Neural cell (in vitro differentiated cells): ENCODE measurements around the gene SNX13. TPM values are rescaled to one million over a fixed set of nuclear protein-coding genes. Genes with fewer than 3 reads are reported as not detected.

ENCODE experiments used
- H2AFZ ChIP-seq: fragments of 200-600, 300-800 bp; sonication (generic), shearing (Covaris generic); 2 replicates; pipeline ENCODE4 v1.6.0; 2014; ENCODE audit warnings: low read depth, mild to moderate bottlenecking, antibody characterized with exemption, low read length, moderate library complexity
- H3F3A ChIP-seq: fragments of 200-600 bp; shearing (Covaris generic); 2 replicates; pipeline ENCODE4 v1.6.1; 2016; ENCODE audit warnings: mild to moderate bottlenecking, moderate library complexity, mixed read lengths, antibody characterized with exemption, low read length; ENCODE audit not compliant: insufficient read depth, poor library complexity, severe bottlenecking
- H3K27ac ChIP-seq: fragments of 200-600, 300-800 bp; sonication (generic), shearing (Covaris generic); 2 replicates; pipeline ENCODE4 v1.5.1; 2014; ENCODE audit warnings: mild to moderate bottlenecking, low read length, moderate library complexity
- H3K27me3 ChIP-seq: fragments of 300-800, 200-600 bp; sonication (generic), shearing (Covaris generic); 2 replicates; pipeline ENCODE4 v1.6.0; 2014; ENCODE audit warnings: mild to moderate bottlenecking, low read depth, low read length, moderate library complexity; ENCODE audit not compliant: insufficient read depth
- H3K36me3 ChIP-seq: fragments of 300-800, 200-600 bp; sonication (generic), shearing (Covaris generic); 2 replicates; pipeline ENCODE4 v1.5.1; 2014; ENCODE audit warnings: mild to moderate bottlenecking, antibody characterized with exemption, low read length, moderate library complexity; ENCODE audit not compliant: insufficient read depth
- H3K4me2 ChIP-seq: fragments of 300-800, 200-600 bp; sonication (generic), shearing (Covaris generic); 2 replicates; pipeline ENCODE4 v1.6.0; 2014; ENCODE audit warnings: mild to moderate bottlenecking, low read length
- H3K4me3 ChIP-seq: fragments of 300-800, 200-600 bp; sonication (generic), shearing (Covaris generic); 2 replicates; pipeline ENCODE4 v1.5.1; 2014; ENCODE audit warnings: mild to moderate bottlenecking, low read length, moderate library complexity
- H3K79me2 ChIP-seq: fragments of 200-600 bp; shearing (Covaris generic); replicated peaks from 2 replicates; pipeline ENCODE4 v1.6.0; 2014; ENCODE audit warnings: mild to moderate bottlenecking, low read length, moderate library complexity; ENCODE audit not compliant: insufficient read depth
- H3K9ac ChIP-seq: fragments of 300-800, 200-600 bp; sonication (generic), shearing (Covaris generic); 2 replicates; pipeline ENCODE4 v1.6.1; 2016; ENCODE audit warnings: mild to moderate bottlenecking, low read length, mixed read lengths
- H3K9me2 ChIP-seq: fragments of 200-600 bp; shearing (Covaris generic); 2 replicates; pipeline ENCODE4 v1.6.1; 2016; ENCODE audit warnings: mild to moderate bottlenecking, low read length, mixed read lengths; ENCODE audit not compliant: insufficient read depth
- H3K9me3 ChIP-seq: fragments of 200-600, 300-800 bp; sonication (generic), shearing (Covaris generic); 2 replicates; pipeline ENCODE4 v1.6.1; 2016; ENCODE audit warnings: mild to moderate bottlenecking, mixed run types, low read length, moderate library complexity, mixed read lengths
- H4K20me1 ChIP-seq: fragments of 200-600 bp; shearing (Covaris generic); 2 replicates; pipeline ENCODE4 v1.6.1; 2016; ENCODE audit warnings: mild to moderate bottlenecking, mixed run types; ENCODE audit not compliant: insufficient read depth
- EP300 ChIP-seq: fragments of 450-650 bp; conservative IDR thresholded peaks from 2 replicates; pipeline ENCODE4 v1.6.1; 2014; ENCODE audit warnings: antibody characterized with exemption, mild to moderate bottlenecking, moderate library complexity; ENCODE audit not compliant: poor library complexity, severe bottlenecking
- EZH2 ChIP-seq: fragments of 200-600, 300-800 bp; shearing (Covaris generic), sonication (generic); IDR thresholded peaks from 2 replicates; pipeline ENCODE4 v1.6.1; 2014; ENCODE audit warnings: antibody characterized with exemption, low read length, borderline replicate concordance, mild to moderate bottlenecking; ENCODE audit not compliant: insufficient read depth, poor library complexity, severe bottlenecking
- MXI1 ChIP-seq: fragments of 450-650 bp; conservative IDR thresholded peaks from 2 replicates; pipeline ENCODE4 v1.6.1; 2014; ENCODE audit warnings: antibody characterized with exemption, mild to moderate bottlenecking; ENCODE audit not compliant: poor library complexity, severe bottlenecking
- POLR2AphosphoS5 ChIP-seq: IDR thresholded peaks from 2 replicates; pipeline ENCODE4 v1.6.1; 2012
- RAD21 ChIP-seq: fragments of 450-650 bp; conservative IDR thresholded peaks from 2 replicates; pipeline ENCODE4 v1.6.1; 2014; ENCODE audit warnings: antibody characterized with exemption, mild to moderate bottlenecking, moderate library complexity
- SMC3 ChIP-seq: fragments of 450-650 bp; conservative IDR thresholded peaks from 2 replicates; pipeline ENCODE4 v1.6.1; 2014; ENCODE audit warnings: antibody characterized with exemption, mild to moderate bottlenecking, moderate library complexity; ENCODE audit not compliant: poor library complexity
- TAF1 ChIP-seq: IDR thresholded peaks from 2 replicates; pipeline ENCODE4 v1.6.1; 2012; ENCODE audit warnings: low read depth
- polyA plus RNA-seq: library from polyadenylated mRNA; depleted of rRNA; stranded (reverse); fragments of >200 nt; gene quantifications from 2 replicates; pipeline ENCODE4 v1.2.3, GENCODE V29; 2014
- TF ChIP-seq, protein P1 (sequence below): fragments of 450-650 bp; IDR thresholded peaks from 2 replicates; pipeline ENCODE4 v1.5.1; 2014; ENCODE audit warnings: antibody characterized with exemption, mild to moderate bottlenecking, moderate library complexity; ENCODE audit not compliant: poor library complexity, severe bottlenecking
- TF ChIP-seq, protein P2 (sequence below): IDR thresholded peaks from 2 replicates; pipeline ENCODE4 v1.6.1; 2012; ENCODE audit warnings: borderline replicate concordance

The SNX13 gene
- polyA plus RNA-seq, 1 donor from 2014 or later: 50.6 TPM

DNA sequence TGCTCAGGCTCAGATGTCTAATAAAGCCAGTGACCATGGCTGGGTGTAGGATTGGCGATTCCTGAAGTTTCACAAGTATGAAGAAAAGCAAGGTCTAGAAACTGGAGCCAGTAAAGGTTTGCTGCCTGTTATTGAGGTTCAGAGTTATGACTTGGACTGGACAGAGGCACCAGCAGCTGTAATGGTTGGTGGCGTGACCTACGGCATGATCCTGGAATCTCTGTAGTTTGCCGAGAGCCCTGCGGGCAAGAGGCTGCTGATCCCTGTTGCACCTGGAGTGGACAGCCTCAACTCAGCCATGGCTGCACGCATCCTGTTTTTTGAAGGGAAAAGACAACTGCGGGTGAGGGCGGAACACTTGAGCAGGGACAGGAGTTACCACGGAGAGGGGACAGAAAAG lies 22.4 kb upstream of the SNX13 start:
- H3K79me2 ChIP-seq: no peaks in the 10 kb centered on the region
- no peaks in the 10 kb centered on the region for H3K9me2 ChIP-seq
- H3F3A ChIP-seq: no peaks in the 10 kb centered on the region
- H3K36me3 ChIP-seq: no peaks in the 10 kb centered on the region
- H3K27me3 ChIP-seq: no peaks in the 10 kb centered on the region
- H3K27ac ChIP-seq: no peak overlapping the region
- no peaks in the 10 kb centered on the region for H4K20me1 ChIP-seq
- H2AFZ ChIP-seq: no peak overlapping the region
- H3K4me3 ChIP-seq: no peak overlapping the region
- H3K4me2 ChIP-seq: no peak overlapping the region
- no peak for TF ChIP-seq EP300
- TF ChIP-seq TAF1: no peak
- no peak for TF ChIP-seq EZH2
- TF ChIP-seq POLR2AphosphoS5: no peak
- TF ChIP-seq, protein P1, sequence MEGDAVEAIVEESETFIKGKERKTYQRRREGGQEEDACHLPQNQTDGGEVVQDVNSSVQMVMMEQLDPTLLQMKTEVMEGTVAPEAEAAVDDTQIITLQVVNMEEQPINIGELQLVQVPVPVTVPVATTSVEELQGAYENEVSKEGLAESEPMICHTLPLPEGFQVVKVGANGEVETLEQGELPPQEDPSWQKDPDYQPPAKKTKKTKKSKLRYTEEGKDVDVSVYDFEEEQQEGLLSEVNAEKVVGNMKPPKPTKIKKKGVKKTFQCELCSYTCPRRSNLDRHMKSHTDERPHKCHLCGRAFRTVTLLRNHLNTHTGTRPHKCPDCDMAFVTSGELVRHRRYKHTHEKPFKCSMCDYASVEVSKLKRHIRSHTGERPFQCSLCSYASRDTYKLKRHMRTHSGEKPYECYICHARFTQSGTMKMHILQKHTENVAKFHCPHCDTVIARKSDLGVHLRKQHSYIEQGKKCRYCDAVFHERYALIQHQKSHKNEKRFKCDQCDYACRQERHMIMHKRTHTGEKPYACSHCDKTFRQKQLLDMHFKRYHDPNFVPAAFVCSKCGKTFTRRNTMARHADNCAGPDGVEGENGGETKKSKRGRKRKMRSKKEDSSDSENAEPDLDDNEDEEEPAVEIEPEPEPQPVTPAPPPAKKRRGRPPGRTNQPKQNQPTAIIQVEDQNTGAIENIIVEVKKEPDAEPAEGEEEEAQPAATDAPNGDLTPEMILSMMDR: no peak
- no peak for TF ChIP-seq RAD21
- TF ChIP-seq SMC3: no peak
- TF ChIP-seq MXI1: no peak
- TF ChIP-seq, protein P2, sequence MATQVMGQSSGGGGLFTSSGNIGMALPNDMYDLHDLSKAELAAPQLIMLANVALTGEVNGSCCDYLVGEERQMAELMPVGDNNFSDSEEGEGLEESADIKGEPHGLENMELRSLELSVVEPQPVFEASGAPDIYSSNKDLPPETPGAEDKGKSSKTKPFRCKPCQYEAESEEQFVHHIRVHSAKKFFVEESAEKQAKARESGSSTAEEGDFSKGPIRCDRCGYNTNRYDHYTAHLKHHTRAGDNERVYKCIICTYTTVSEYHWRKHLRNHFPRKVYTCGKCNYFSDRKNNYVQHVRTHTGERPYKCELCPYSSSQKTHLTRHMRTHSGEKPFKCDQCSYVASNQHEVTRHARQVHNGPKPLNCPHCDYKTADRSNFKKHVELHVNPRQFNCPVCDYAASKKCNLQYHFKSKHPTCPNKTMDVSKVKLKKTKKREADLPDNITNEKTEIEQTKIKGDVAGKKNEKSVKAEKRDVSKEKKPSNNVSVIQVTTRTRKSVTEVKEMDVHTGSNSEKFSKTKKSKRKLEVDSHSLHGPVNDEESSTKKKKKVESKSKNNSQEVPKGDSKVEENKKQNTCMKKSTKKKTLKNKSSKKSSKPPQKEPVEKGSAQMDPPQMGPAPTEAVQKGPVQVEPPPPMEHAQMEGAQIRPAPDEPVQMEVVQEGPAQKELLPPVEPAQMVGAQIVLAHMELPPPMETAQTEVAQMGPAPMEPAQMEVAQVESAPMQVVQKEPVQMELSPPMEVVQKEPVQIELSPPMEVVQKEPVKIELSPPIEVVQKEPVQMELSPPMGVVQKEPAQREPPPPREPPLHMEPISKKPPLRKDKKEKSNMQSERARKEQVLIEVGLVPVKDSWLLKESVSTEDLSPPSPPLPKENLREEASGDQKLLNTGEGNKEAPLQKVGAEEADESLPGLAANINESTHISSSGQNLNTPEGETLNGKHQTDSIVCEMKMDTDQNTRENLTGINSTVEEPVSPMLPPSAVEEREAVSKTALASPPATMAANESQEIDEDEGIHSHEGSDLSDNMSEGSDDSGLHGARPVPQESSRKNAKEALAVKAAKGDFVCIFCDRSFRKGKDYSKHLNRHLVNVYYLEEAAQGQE: no peak
- H3K9me3 ChIP-seq: no peaks in the 10 kb centered on the region
- no peak overlapping the region for H3K9ac ChIP-seq

DNA sequence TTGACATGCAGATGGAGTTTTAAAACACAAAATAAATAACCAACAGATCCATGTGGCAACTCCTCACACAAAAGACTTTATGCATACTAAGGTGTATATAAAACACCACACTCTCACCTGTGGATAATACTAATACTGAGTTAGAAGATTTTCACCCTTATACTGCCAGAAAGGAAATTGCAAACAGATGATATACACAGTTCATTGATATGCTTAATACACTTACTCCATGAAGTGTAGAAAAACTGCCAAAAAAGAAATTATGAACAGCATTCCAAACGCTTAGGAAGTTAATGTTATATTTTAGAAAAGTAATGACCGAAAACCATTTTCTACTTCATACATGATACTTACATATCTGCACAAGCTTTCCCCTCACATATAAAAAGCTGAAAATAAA lies 17.6 kb upstream of the SNX13 start:
- Histone ChIP-seq H3F3A (no peaks in the 10 kb centered on the region), H3K27me3 (no peaks in the 10 kb centered on the region), H3K9me3 (no peaks in the 10 kb centered on the region), H3K4me3 (no peak overlapping the region), H3K9me2 (no peaks in the 10 kb centered on the region), H4K20me1 (no peaks in the 10 kb centered on the region), H3K27ac (no peak overlapping the region), H3K4me2 (no peak overlapping the region), H3K36me3 (no peaks in the 10 kb centered on the region), H3K79me2 (no peaks in the 10 kb centered on the region), H3K9ac (no peak overlapping the region), H2AFZ (no peak overlapping the region)
- no peak for TF ChIP-seq EZH2

DNA sequence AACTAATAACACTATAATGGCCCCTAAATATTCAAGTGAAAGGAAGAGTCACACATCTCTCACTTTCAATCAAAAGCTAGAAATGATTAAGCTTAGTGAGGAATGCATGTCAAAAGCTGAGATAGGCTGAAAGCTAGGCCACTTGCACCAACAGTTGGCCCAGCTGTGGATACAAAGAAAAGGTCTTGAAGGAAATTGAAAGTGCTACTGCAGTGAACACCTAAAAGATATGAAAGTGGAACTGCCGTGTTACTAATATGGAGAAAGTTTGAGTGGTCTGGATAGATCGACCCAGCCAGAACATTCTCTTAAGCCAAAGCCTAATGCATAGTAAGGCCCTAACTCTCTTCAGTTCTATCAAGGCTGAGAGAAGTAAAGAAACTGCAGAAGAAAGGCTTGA lies 12.1 kb upstream of the SNX13 start:
- Histone ChIP-seq H3K9me3 (no peaks in the 10 kb centered on the region), H3K79me2 (no peaks in the 10 kb centered on the region), H4K20me1 (no peaks in the 10 kb centered on the region), H3K27ac (no peak overlapping the region), H3K9me2 (no peaks in the 10 kb centered on the region), H3K4me3 (no peak overlapping the region), H3F3A (no peaks in the 10 kb centered on the region), H3K36me3 (no peaks in the 10 kb centered on the region), H3K4me2 (no peak overlapping the region), H2AFZ (no peak overlapping the region), H3K9ac (no peak overlapping the region), H3K27me3 (no peaks in the 10 kb centered on the region)
- TF ChIP-seq EP300 (no peak), POLR2AphosphoS5 (no peak), TAF1 (no peak), EZH2 (no peak), SMC3 (no peak), MXI1 (no peak), RAD21 (no peak)
- TF ChIP-seq, protein P2: no peak
- TF ChIP-seq, protein P1: no peak
